Naive thymus-derived CD8-positive, alpha-beta T cell (primary cell): ENCODE data around the gene JPH2. TPM values are rescaled to one million over a fixed set of nuclear protein-coding genes. Genes with fewer than 3 reads are reported as not detected.
A peak's percentile ranks its signal among the peaks of the same experiment; 100 is the strongest.

Source experiments
- ATAC-seq, 2 donors: fragments of 150-1000 bp; cut with Tn5 transposase in 1 of 2; sonication (Bioruptor Pico), chemical (Tn5 transposase) in 1 of 2; 1 replicate in 1 of 2; 2 replicates in 1 of 2; pipeline ENCODE4 v1.10.0; 2021; ENCODE audit warnings: mild to moderate bottlenecking in 2 of 2, moderate library complexity in 2 of 2
- POLR2A ChIA-PET: fragments of 350-600 bp; sonication (Branson Sonifier 250); formaldehyde crosslinking; loops from one replicate; lab custom pipeline; 2021; ENCODE audit warnings: antibody characterized with exemption; lab: Charles Lee
- DNase-seq, 10 donors: peaks; one replicate each; pipeline versions ENCODE4 v3.0.0 to v3.0.0-alpha.2; 2020 to 2022
- H3K27ac Mint-ChIP-seq, 10 donors: one replicate each; pipeline ENCODE4 v1.8.0; 2020 to 2022; ENCODE audit warnings: mild to moderate bottlenecking in 10 of 10, mixed read lengths in 10 of 10, moderate library complexity in 4 of 10, inconsistent platforms in 1 of 10
- H3K27me3 Mint-ChIP-seq, 5 donors: one replicate each; pipeline ENCODE4 v1.8.0; 2021 to 2022; ENCODE audit warnings: mixed read lengths in 5 of 5
- H3K36me3 Mint-ChIP-seq, 3 donors: one replicate each; pipeline ENCODE4 v1.8.0; 2020 to 2022; ENCODE audit warnings: mixed read lengths in 3 of 3, mild to moderate bottlenecking in 2 of 3, inconsistent platforms in 1 of 3
- H3K4me1 Mint-ChIP-seq, 4 donors: one replicate each; pipeline ENCODE4 v1.8.0; 2021 to 2022; ENCODE audit warnings: mixed read lengths in 4 of 4
- H3K4me3 Mint-ChIP-seq, 10 donors: one replicate each; pipeline ENCODE4 v1.8.0; 2020 to 2022; ENCODE audit warnings: mild to moderate bottlenecking in 10 of 10, mixed read lengths in 10 of 10, moderate library complexity in 6 of 10, inconsistent platforms in 1 of 10
- H3K9me3 Mint-ChIP-seq, 9 donors: one replicate each; pipeline ENCODE4 v1.8.0; 2020 to 2022; ENCODE audit warnings: mixed read lengths in 9 of 9, mild to moderate bottlenecking in 3 of 9, inconsistent platforms in 1 of 9, moderate library complexity in 1 of 9
- polyA plus RNA-seq, 3 donors: library from polyadenylated mRNA; unstranded; fragments of 300-500 nt; fragmentation: Illumina TruSeq; gene quantifications; one replicate each; pipeline ENCODE4 v1.2.3, GENCODE V29; 2021
- total RNA-seq, 8 experiments: library from RNA in 2 of 8; stranded (reverse) in 2 of 8; gene quantifications; one replicate each; pipeline ENCODE4 v1.2.3 and lab custom pipeline; 2021 to 2026

Gene JPH2
- total and polyA plus RNA-seq, 5 experiments from 2014 or later, result not detected

- H3K4me1 Mint-ChIP-seq, result no peaks in the 10 kb centered on the region
- no peak overlapping the region for H3K4me3 Mint-ChIP-seq
- POLR2A ChIA-PET, result no interaction called here
- DNase-seq (no peak), ATAC-seq (no peak)
- H3K36me3 Mint-ChIP-seq, result peaks cover 0 to 12% (median 0%) of the 10 kb centered on the region in 3 donors
- H3K27ac Mint-ChIP-seq, result no peak overlapping the region
- H3K9me3 Mint-ChIP-seq, result peaks cover 0 to 22% (median 6%) of the 10 kb centered on the region in 9 donors
- H3K27me3 Mint-ChIP-seq, result peaks cover 15 to 67% (median 24%) of the 10 kb centered on the region in 5 donors
These were observed 88.7 kb downstream of the JPH2 start for GRCh38 chr20:44098256-44098630.

- ATAC-seq, result no peak
- Mint-ChIP-seq H3K4me3 (no peak overlapping the region), H3K4me1 (peaks cover 0 to 4% (median 0%) of the 10 kb centered on the region in 4 donors), H3K9me3 (peaks cover 0 to 16% (median 3%) of the 10 kb centered on the region in 9 donors), H3K27ac (no peak overlapping the region), H3K36me3 (peaks cover 0 to 12% (median 0%) of the 10 kb centered on the region in 3 donors), H3K27me3 (peaks cover 19 to 72% (median 27%) of the 10 kb centered on the region in 5 donors)
- no peak for DNase-seq
- POLR2A ChIA-PET, result no interaction called here
These were observed 89.3 kb downstream of the JPH2 start for GRCh38 chr20:44097521-44098255.

- H3K4me1 Mint-ChIP-seq, result peaks cover 0 to 4% (median 0%) of the 10 kb centered on the region in 4 donors
- H3K27me3 Mint-ChIP-seq, result peaks cover 11 to 62% (median 17%) of the 10 kb centered on the region in 5 donors
- peaks cover 0 to 2% (median 0%) of the 10 kb centered on the region in 9 donors for H3K9me3 Mint-ChIP-seq
- no peak for DNase-seq
- H3K36me3 Mint-ChIP-seq, result no peaks in the 10 kb centered on the region
- H3K4me3 Mint-ChIP-seq, result no peak overlapping the region
- no peak for ATAC-seq
- POLR2A ChIA-PET, result no interaction called here
- H3K27ac Mint-ChIP-seq, result no peak overlapping the region
These were observed 91.2 kb downstream of the JPH2 start for GRCh38 chr20:44095831-44096230.

- peaks cover 3 to 37% (median 13%) of the 10 kb centered on the region in 5 donors for H3K27me3 Mint-ChIP-seq
- ATAC-seq (no peak), DNase-seq (no peak)
- H3K9me3 Mint-ChIP-seq, result no peaks in the 10 kb centered on the region
- no peak overlapping the region for H3K27ac Mint-ChIP-seq
- POLR2A ChIA-PET, result no interaction called here
- no peak overlapping the region for H3K4me3 Mint-ChIP-seq
- H3K36me3 Mint-ChIP-seq, result no peaks in the 10 kb centered on the region
- peaks cover 0 to 4% (median 0%) of the 10 kb centered on the region in 4 donors for H3K4me1 Mint-ChIP-seq
These were observed 93.8 kb downstream of the JPH2 start for GRCh38 chr20:44093249-44093582.

GRCh38 chr20:44092551-44093248 lies 94.3 kb downstream of the JPH2 start:
- POLR2A ChIA-PET, result interaction anchor here (0.6 kb wide), 1 partner anchor 9 kb away, joined by 3 read pairs; no protein-coding TSS in a partner anchor
- Mint-ChIP-seq H3K4me1 (peaks cover 0 to 4% (median 0%) of the 10 kb centered on the region in 4 donors), H3K36me3 (no peaks in the 10 kb centered on the region), H3K27me3 (peaks cover 3 to 32% (median 9%) of the 10 kb centered on the region in 5 donors), H3K9me3 (no peaks in the 10 kb centered on the region), H3K4me3 (no peak overlapping the region), H3K27ac (peak overlapping the region in 3 of 10 donors; percentile 35 to 72 (median 60))
- ATAC-seq (no peak), DNase-seq (peak in 2 of 10 donors; percentile 19 to 37)

- Mint-ChIP-seq H3K9me3 (no peaks in the 10 kb centered on the region), H3K4me1 (peaks cover 0 to 4% (median 0%) of the 10 kb centered on the region in 4 donors), H3K36me3 (no peaks in the 10 kb centered on the region), H3K27me3 (peaks cover 4 to 23% (median 6%) of the 10 kb centered on the region in 5 donors), H3K27ac (no peak overlapping the region), H3K4me3 (no peak overlapping the region)
- POLR2A ChIA-PET, result no interaction called here
- no peak for DNase-seq
- no peak for ATAC-seq
These were observed 96.0 kb downstream of the JPH2 start for GRCh38 chr20:44091026-44091425.

GRCh38 chr20:44089987-44090674 lies 96.9 kb downstream of the JPH2 start:
- Mint-ChIP-seq H3K36me3 (no peaks in the 10 kb centered on the region), H3K4me3 (no peak overlapping the region), H3K9me3 (no peaks in the 10 kb centered on the region), H3K4me1 (peaks cover 0 to 4% (median 0%) of the 10 kb centered on the region in 4 donors), H3K27me3 (peaks cover 4 to 19% (median 6%) of the 10 kb centered on the region in 5 donors), H3K27ac (no peak overlapping the region)
- no peak for ATAC-seq
- DNase-seq, result no peak
- POLR2A ChIA-PET, result no interaction called here

- POLR2A ChIA-PET, result no interaction called here
- DNase-seq, result no peak
- H3K27me3 Mint-ChIP-seq, result peaks cover under 1 to 12% (median 3%) of the 10 kb centered on the region in 5 donors
- H3K4me3 Mint-ChIP-seq, result no peak overlapping the region
- no peak for ATAC-seq
- H3K4me1 Mint-ChIP-seq, result peaks cover 0 to under 1% (median 0%) of the 10 kb centered on the region in 4 donors
- H3K9me3 Mint-ChIP-seq, result no peaks in the 10 kb centered on the region
- no peak overlapping the region for H3K27ac Mint-ChIP-seq
- no peaks in the 10 kb centered on the region for H3K36me3 Mint-ChIP-seq
These were observed 99.2 kb downstream of the JPH2 start for GRCh38 chr20:44087857-44088120.

GRCh38 chr20:44087051-44087856 lies 99.7 kb downstream of the JPH2 start:
- Mint-ChIP-seq H3K36me3 (no peaks in the 10 kb centered on the region), H3K27ac (no peak overlapping the region), H3K9me3 (no peaks in the 10 kb centered on the region), H3K27me3 (peaks cover 0 to 11% (median 0%) of the 10 kb centered on the region in 5 donors), H3K4me1 (no peaks in the 10 kb centered on the region), H3K4me3 (no peak overlapping the region)
- ATAC-seq (no peak), DNase-seq (no peak)
- POLR2A ChIA-PET, result no interaction called here

GRCh38 chr20:44085616-44086434 lies 101.2 kb downstream of the JPH2 start:
- no peak overlapping the region for H3K4me3 Mint-ChIP-seq
- POLR2A ChIA-PET, result interaction anchor here (1.2 kb wide), 1 partner anchor 16 kb away, joined by 4 read pairs; no protein-coding TSS in a partner anchor
- DNase-seq, result peak in 1 of 10 donors; percentile 12
- peaks cover 0 to 7% (median 0%) of the 10 kb centered on the region in 5 donors for H3K27me3 Mint-ChIP-seq
- no peak for ATAC-seq
- H3K27ac Mint-ChIP-seq, result peak overlapping the region in 3 of 10 donors; percentile 27 to 48 (median 28)
- H3K9me3 Mint-ChIP-seq, result no peaks in the 10 kb centered on the region
- no peaks in the 10 kb centered on the region for H3K36me3 Mint-ChIP-seq
- peaks cover 0 to 2% (median under 1%) of the 10 kb centered on the region in 4 donors for H3K4me1 Mint-ChIP-seq

- POLR2A ChIA-PET, result interaction anchor here (0.7 to 1.4 kb wide), 2 partner anchors 13 to 356 kb away, joined by 3 read pairs; no protein-coding TSS in a partner anchor
- H3K4me1 Mint-ChIP-seq, result peaks cover 1 to 12% (median 9%) of the 10 kb centered on the region in 4 donors
These were observed 102.1 kb downstream of the JPH2 start for GRCh38 chr20:44084891-44085290.

More at GRCh38 chr20:44084891-44085290, 102.1 kb downstream of the JPH2 start:
- no peak overlapping the region for H3K4me3 Mint-ChIP-seq
- H3K27ac Mint-ChIP-seq, result no peak overlapping the region
- H3K27me3 Mint-ChIP-seq, result peaks cover 0 to 7% (median 0%) of the 10 kb centered on the region in 5 donors
- H3K36me3 Mint-ChIP-seq, result no peaks in the 10 kb centered on the region
- DNase-seq (no peak), ATAC-seq (no peak)
- no peaks in the 10 kb centered on the region for H3K9me3 Mint-ChIP-seq
